ENCODE data around the gene KRTAP4-5.
"Not testable (repeated sequence)": the region's sequence is repeated elsewhere in the genome, so short reads cannot be mapped to it uniquely, and the experiment has no call there.

KRTAP4-5 gene

GRCh38 chr17:41149652-41149985, at the start of gene KRTAP4-5:
Gene KRTAP4-5 (minus strand): TSS chr17:41149825. CDS start chr17:41149767, 58 bp downstream.
- no peak for DNase-seq (ENCODE audit: low spot score)

- DNase-seq (ENCODE audit: low spot score), result no peak
Observed at GRCh38 chr17:41196068-41196467, 46.4 kb upstream of the KRTAP4-5 start.

- DNase-seq (ENCODE audit: low spot score), result no peak
Observed at GRCh38 chr17:41190328-41190727, 40.7 kb upstream of the KRTAP4-5 start.

DNA sequence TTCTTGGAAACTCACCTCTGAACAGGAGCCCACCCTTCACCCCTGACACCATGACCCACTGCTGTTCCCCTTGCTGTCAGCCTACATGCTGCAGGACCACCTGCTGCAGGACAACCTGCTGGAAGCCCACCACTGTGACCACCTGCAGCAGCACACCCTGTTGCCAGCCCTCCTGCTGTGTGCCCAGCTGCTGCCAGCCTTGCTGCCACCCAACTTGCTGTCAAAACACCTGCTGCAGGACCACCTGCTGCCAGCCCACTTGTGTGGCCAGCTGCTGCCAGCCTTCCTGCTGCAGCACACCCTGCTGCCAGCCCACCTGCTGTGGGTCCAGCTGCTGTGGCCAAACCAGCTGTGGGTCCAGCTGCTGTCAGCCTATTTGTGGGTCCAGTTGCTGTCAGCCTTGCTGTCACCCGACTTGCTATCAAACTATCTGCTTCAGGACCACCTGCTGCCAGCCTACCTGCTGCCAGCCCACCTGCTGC, 40.3 kb upstream of the KRTAP4-5 start, which contains the start of gene KRTAP9-1:
Gene KRTAP9-1, plus strand, starts transcription at position 51 of the 482 bp plus-strand sequence. Its CDS starts 0 bp downstream, at position 51.
- DNase-seq (ENCODE audit: low spot score), result not testable (repeated sequence)

DNA sequence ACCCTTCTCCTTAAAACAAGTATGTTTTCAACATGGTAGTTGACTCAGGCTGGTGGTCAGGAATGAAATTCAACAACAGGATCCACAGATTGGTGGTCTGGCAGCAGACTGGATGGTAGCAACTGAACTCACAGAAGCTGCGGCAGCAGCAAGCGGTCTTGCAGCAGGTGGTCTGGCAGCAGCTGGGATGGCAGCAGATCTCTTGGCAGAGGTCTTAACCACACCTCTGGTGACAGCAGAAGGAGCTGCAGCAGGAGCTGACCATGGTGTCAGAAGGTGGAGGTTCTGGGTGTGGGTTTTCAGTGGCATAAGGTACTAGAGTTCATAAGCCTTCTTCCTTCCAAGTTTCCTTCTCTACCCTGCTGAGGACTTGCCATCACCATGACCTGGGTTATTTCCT, 37.2 kb upstream of the KRTAP4-5 start:
- DNase-seq (ENCODE audit: low spot score), result no peak

GRCh38 chr17:41185001-41185400, 35.4 kb upstream of the KRTAP4-5 start:
- DNase-seq (ENCODE audit: low spot score), result no peak

- DNase-seq (ENCODE audit: low spot score), result no peak
Observed at GRCh38 chr17:41184480-41184961, 34.9 kb upstream of the KRTAP4-5 start, which contains the start of gene KRTAP4-1. Gene KRTAP4-1 (minus strand): TSS chr17:41184911. CDS start chr17:41184854, 57 bp downstream.

DNA sequence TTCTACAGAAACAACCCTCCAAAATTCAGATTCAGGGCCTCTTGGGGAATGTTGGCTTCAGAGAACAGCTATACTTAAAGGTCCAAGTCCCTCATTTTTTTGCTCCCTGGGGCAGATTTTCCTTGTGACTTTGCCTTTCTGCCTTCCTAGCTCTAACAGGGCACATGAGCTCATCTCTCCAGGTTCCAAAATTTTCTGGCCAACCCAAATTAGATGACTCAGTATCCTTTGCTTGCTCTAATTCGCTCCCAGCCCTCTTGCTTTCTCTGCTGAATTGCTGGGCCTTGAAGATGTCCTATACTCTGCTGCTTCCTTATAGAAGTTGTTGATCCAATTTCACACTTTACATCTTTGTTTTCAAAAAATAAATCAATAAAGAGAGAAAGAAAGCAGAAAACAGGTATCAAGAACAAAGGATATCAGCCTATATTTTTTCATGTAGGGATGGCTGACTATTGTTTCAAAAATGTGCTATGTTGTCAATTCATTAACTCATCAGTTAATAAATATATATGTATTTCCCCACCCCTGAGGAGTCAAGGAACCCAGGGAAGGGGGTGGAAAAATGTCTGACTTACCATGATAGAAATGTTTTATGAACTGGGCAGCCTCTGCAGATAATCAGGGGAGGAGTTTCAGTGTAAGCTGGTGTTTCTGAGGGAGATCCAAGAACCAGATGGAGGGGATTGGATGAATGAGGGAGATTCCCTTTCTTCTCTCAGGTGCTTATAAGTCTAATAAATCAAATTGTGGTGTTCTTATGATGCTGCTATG, 29.4 kb upstream of the KRTAP4-5 start:
- DNase-seq (ENCODE audit: low spot score), result no peak

DNA sequence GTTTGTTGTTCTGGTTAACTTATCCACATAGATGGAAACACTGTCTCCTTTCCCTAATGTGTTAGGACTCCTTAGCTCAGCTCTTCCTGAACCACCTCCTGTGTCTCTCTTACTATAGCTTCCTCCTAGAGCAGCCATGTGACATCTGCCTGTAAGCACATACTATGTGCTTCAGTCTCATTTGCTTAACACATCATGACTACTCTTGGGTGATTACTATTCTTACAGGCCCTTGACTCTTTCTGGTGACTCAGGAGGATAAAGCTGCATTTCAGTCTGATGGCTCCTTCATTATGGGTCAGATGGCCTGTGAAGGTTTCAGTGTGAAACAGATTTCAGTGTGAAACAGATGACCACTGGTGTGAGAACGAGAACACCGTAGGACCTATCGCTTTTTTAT, 28.7 kb upstream of the KRTAP4-5 start:
- DNase-seq (ENCODE audit: low spot score), result no peak

GRCh38 chr17:41177727-41178271, 28.2 kb upstream of the KRTAP4-5 start, which contains the start of gene KRTAP4-2:
Gene KRTAP4-2 (minus strand): TSS chr17:41178221. CDS start chr17:41178164, 57 bp downstream.
- no peak for DNase-seq (ENCODE audit: low spot score)

- DNase-seq (ENCODE audit: low spot score), result no peak
Observed at GRCh38 chr17:41176744-41177387, 27.2 kb upstream of the KRTAP4-5 start.

DNA sequence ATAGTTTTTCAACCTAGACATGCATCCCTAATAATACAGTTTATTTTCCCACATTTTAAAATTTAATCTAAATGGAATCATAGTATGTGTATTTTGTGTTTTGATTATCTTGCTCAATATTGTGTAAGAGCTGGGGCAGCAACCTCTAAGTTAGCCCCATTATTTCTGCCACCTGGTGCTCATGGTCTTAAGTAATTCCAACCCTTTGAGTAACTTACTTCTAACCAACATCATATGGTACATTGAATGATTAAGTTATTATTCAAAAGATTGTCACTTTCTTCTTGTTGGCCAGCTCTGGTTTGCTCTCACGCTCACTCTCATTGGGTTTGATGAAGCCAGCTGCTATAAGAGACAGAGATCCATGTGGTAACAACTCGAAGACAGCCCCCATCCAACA, 22.3 kb upstream of the KRTAP4-5 start:
- no peak for DNase-seq (ENCODE audit: low spot score)

- no peak for DNase-seq (ENCODE audit: low spot score)
Observed at GRCh38 chr17:41168121-41168520, 18.5 kb upstream of the KRTAP4-5 start, which contains the start of gene KRTAP4-3. Gene KRTAP4-3 (minus strand): TSS chr17:41168221. CDS start chr17:41168172, 49 bp downstream.

DNA sequence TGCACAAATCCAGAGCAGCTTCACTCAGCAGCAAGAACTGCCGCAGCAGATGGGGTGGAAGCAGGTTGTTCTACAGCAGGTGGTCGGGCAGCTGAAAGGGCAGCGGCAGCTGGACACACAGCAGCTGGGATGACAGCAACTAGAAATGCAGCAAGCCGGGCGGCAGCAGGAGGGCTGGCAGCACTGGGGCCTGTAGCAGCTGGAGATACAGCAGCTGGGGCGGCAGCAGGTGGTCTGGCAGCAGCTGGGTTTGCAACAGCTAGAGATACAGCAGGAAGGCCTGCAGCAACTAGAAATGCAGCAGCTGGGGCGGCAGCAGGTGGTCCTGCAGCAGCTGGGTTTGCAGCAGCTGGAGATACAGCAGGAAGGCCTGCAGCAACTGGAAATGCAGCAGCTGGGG, 17.9 kb upstream of the KRTAP4-5 start:
- no peak for DNase-seq (ENCODE audit: low spot score)

GRCh38 chr17:41163828-41164227, 14.2 kb upstream of the KRTAP4-5 start:
- DNase-seq (ENCODE audit: low spot score), result no peak

GRCh38 chr17:41160648-41161047, 11.0 kb upstream of the KRTAP4-5 start, which contains the start of gene KRTAP4-4:
Gene KRTAP4-4 (minus strand): TSS chr17:41160748. CDS start chr17:41160691, 57 bp downstream.
- no peak for DNase-seq (ENCODE audit: low spot score)

DNA sequence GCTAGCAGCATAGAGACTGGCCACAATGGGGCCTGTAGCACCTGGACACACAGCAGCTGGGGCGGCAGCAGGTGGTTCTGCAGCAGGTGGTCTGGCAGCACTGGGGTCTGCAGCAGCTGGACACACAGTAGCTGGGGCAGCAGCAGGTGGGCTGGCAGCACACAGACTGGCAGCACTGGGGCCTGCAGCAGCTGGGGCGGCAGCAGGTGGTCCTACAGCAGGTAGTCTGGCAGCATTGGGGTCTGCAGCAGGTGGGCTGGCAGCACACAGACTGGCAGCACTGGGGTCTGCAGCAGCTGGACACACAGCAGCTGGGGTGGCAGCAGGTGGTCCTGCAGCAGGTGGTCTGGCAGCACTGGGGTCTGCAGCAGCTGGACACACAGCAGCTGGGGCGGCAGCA, 10.6 kb upstream of the KRTAP4-5 start:
- DNase-seq (ENCODE audit: low spot score), result not testable (repeated sequence)

GRCh38 chr17:41153856-41154255, 4.2 kb upstream of the KRTAP4-5 start:
- no peak for DNase-seq (ENCODE audit: low spot score)

- no peak for DNase-seq (ENCODE audit: low spot score)
Observed at GRCh38 chr17:41151525-41151924, 1.9 kb upstream of the KRTAP4-5 start.

GRCh38 chr17:41150026-41150425, 401 bp upstream of the KRTAP4-5 start:
- DNase-seq (ENCODE audit: low spot score), result no peak

DNA sequence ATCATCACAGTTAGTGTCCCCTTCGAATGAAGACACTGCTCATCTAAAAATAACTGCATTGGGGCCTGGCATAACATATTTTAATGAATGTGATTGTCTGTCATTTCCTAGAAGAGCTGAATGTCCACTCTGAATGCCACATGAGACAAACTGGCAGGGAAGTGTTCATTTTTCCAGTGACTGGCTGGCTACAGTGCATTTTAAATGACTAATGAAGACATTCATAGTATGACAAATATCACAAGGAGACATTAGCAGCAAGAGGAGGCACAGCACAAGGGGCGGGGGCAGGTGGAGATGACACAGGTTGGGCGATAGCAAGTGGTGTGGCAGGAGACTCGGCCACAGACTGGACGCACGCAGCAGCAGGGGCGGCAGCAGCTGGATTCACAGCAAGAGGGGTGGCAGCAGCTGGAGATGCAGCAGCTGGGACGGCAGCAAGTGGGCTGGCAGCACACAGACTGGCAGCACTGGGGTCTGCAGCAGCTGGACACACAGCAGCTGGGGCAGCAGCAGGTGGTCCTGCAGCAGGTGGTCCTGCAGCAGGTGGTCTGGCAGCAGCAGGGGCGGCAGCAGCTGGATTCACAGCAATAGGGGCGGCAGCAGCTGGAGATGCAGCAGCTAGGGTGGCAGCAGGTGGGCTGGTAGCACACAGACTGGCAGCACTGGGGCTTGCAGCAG, 514 bp downstream of the KRTAP4-5 start:
- DNase-seq (ENCODE audit: low spot score), result not testable (repeated sequence)
